Progenitor cell of endocrine pancreas (in vitro differentiated cells): ENCODE measurements around the gene UBE2I. TPM values are rescaled to one million over a fixed set of nuclear protein-coding genes. Genes with fewer than 3 reads are reported as not detected.

Experiments used
- DNase-seq: peaks from one replicate; pipeline ENCODE4 v3.0.0; 2021; ENCODE audit warnings: low spot score; ENCODE audit not compliant: unreplicated experiment
- H3K27ac Mint-ChIP-seq: 2 replicates; pipeline ENCODE4 v1.8.0; 2021; ENCODE audit warnings: mild to moderate bottlenecking, moderate library complexity, mixed read lengths
- H3K27me3 Mint-ChIP-seq: 2 replicates; pipeline ENCODE4 v1.8.0; 2021; ENCODE audit warnings: mixed read lengths
- H3K36me3 Mint-ChIP-seq: 2 replicates; pipeline ENCODE4 v1.8.0; 2022; ENCODE audit warnings: mixed read lengths; ENCODE audit not compliant: insufficient read depth
- H3K4me1 Mint-ChIP-seq: 2 replicates; pipeline ENCODE4 v1.8.0; 2021; ENCODE audit warnings: low read depth, mixed read lengths
- H3K4me3 Mint-ChIP-seq: 2 replicates; pipeline ENCODE4 v1.8.0; 2021; ENCODE audit warnings: low read depth, mild to moderate bottlenecking, moderate library complexity, mixed read lengths
- H3K9me3 Mint-ChIP-seq: 2 replicates; pipeline ENCODE4 v1.8.0; 2021; ENCODE audit warnings: low read depth, mixed read lengths
- total RNA-seq: library from RNA; stranded (reverse); gene quantifications from 2 replicates; pipeline ENCODE4 v1.2.1, GENCODE V29; 2021
- TF ChIP-seq, protein P1 (sequence below): fragments of 200-600 bp; sonication (generic); IDR thresholded peaks from one replicate; pipeline ENCODE4 v1.5.0; 2021; ENCODE audit warnings: antibody characterized with exemption, mild to moderate bottlenecking; ENCODE audit not compliant: unreplicated experiment

The UBE2I gene
- total RNA-seq, 1 donor from 2014 or later, result 211 TPM

DNA sequence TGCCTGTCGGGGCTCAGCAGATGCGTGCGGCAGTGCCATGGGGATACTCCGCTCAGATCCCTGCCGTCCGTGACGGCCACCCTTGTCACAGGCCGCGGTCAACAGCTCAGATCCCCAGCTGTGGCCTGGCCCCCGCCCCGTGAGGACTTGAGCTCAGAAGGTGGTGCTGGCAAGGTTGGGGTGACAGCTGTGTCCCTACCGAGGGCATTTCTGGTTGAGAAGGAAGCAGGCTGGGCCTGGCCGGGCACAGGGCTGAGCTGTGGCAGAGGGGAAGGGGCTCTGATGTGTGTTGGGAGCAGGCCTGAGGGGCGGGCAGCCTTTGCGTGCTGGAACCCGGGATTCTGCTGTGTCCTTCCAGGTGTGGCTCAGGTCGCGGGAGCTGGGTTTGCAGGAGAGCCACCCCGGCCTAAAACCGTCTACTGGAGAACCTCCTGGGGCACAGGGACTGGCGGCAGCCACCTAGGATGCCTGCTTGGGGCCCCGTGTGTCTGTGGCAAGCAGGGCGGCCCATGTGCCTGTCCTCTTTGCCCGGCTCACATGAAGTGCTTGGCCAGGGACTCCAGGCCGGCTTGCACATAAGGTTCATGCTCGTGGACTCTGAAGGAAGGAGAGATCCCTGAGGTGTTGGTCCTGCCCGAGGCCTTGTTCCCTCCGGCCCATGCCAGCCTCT, 5.1 kb downstream of the UBE2I start:
- Mint-ChIP-seq H3K36me3 (peaks cover 16% of the 10 kb centered on the region), H3K27ac (peak overlapping the region; percentile 76), H3K27me3 (no peaks in the 10 kb centered on the region), H3K4me3 (no peak overlapping the region), H3K4me1 (peaks cover 19% of the 10 kb centered on the region), H3K9me3 (no peaks in the 10 kb centered on the region)
- no peak for DNase-seq
- TF ChIP-seq, protein P1, sequence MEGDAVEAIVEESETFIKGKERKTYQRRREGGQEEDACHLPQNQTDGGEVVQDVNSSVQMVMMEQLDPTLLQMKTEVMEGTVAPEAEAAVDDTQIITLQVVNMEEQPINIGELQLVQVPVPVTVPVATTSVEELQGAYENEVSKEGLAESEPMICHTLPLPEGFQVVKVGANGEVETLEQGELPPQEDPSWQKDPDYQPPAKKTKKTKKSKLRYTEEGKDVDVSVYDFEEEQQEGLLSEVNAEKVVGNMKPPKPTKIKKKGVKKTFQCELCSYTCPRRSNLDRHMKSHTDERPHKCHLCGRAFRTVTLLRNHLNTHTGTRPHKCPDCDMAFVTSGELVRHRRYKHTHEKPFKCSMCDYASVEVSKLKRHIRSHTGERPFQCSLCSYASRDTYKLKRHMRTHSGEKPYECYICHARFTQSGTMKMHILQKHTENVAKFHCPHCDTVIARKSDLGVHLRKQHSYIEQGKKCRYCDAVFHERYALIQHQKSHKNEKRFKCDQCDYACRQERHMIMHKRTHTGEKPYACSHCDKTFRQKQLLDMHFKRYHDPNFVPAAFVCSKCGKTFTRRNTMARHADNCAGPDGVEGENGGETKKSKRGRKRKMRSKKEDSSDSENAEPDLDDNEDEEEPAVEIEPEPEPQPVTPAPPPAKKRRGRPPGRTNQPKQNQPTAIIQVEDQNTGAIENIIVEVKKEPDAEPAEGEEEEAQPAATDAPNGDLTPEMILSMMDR, result no peak

GRCh38 chr16:1315081-1316032, 5.9 kb downstream of the UBE2I start:
- peaks cover 14% of the 10 kb centered on the region for H3K36me3 Mint-ChIP-seq
- TF ChIP-seq, protein P1, result no peak
- DNase-seq, result no peak
- peaks cover 16% of the 10 kb centered on the region for H3K4me1 Mint-ChIP-seq
- H3K9me3 Mint-ChIP-seq, result no peaks in the 10 kb centered on the region
- no peak overlapping the region for H3K4me3 Mint-ChIP-seq
- H3K27me3 Mint-ChIP-seq, result no peaks in the 10 kb centered on the region
- H3K27ac Mint-ChIP-seq, result no peak overlapping the region

- no peak for DNase-seq
- Mint-ChIP-seq H3K4me3 (no peak overlapping the region), H3K36me3 (peaks cover 14% of the 10 kb centered on the region)
Observed at GRCh38 chr16:1316033-1316405, 6.6 kb downstream of the UBE2I start.

GRCh38 chr16:1317479-1318267, 8.2 kb downstream of the UBE2I start:
- H3K4me1 Mint-ChIP-seq, result peaks cover 3% of the 10 kb centered on the region
- DNase-seq, result no peak
- no peaks in the 10 kb centered on the region for H3K27me3 Mint-ChIP-seq
- no peaks in the 10 kb centered on the region for H3K9me3 Mint-ChIP-seq
- H3K27ac Mint-ChIP-seq, result no peak overlapping the region
- TF ChIP-seq, protein P1, result no peak
- H3K36me3 Mint-ChIP-seq, result peaks cover 14% of the 10 kb centered on the region
- no peak overlapping the region for H3K4me3 Mint-ChIP-seq

More at GRCh38 chr16:1316033-1316405, 6.6 kb downstream of the UBE2I start:
- H3K27me3 Mint-ChIP-seq, result no peaks in the 10 kb centered on the region
- peak overlapping the region; percentile 13 for H3K27ac Mint-ChIP-seq
- TF ChIP-seq, protein P1, result no peak
- H3K9me3 Mint-ChIP-seq, result no peaks in the 10 kb centered on the region
- peaks cover 9% of the 10 kb centered on the region for H3K4me1 Mint-ChIP-seq

GRCh38 chr16:1318268-1318545, 8.8 kb downstream of the UBE2I start:
- H3K4me1 Mint-ChIP-seq, result peaks cover under 1% of the 10 kb centered on the region
- no peaks in the 10 kb centered on the region for H3K9me3 Mint-ChIP-seq
- peaks cover 15% of the 10 kb centered on the region for H3K36me3 Mint-ChIP-seq
- no peak overlapping the region for H3K4me3 Mint-ChIP-seq
- no peak for DNase-seq
- H3K27me3 Mint-ChIP-seq, result no peaks in the 10 kb centered on the region
- TF ChIP-seq, protein P1, result no peak
- no peak overlapping the region for H3K27ac Mint-ChIP-seq
